Measurements from ENCODE around the gene SH3GL3.

DNA sequence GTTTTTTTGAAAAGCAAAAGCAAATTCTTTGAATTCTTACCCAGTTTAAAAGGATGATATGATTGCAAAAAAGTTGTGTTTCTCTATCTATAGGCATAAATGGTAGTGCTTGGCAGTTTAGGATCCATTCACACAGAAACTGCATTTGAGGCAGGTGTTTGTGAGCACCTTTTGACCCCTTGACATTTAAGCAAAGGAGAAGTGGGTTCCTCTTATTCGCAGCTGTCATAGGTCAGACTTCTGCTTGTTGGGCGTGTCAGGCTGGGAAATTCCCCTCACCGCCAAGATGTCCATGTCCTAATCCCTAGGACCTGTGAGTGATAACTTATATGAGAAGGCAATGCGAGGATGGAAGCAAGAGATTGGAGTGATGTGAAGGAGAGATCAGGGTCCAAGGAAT is 67.4 kb downstream of the SH3GL3 start:
- TF ChIP-seq, protein P1, sequence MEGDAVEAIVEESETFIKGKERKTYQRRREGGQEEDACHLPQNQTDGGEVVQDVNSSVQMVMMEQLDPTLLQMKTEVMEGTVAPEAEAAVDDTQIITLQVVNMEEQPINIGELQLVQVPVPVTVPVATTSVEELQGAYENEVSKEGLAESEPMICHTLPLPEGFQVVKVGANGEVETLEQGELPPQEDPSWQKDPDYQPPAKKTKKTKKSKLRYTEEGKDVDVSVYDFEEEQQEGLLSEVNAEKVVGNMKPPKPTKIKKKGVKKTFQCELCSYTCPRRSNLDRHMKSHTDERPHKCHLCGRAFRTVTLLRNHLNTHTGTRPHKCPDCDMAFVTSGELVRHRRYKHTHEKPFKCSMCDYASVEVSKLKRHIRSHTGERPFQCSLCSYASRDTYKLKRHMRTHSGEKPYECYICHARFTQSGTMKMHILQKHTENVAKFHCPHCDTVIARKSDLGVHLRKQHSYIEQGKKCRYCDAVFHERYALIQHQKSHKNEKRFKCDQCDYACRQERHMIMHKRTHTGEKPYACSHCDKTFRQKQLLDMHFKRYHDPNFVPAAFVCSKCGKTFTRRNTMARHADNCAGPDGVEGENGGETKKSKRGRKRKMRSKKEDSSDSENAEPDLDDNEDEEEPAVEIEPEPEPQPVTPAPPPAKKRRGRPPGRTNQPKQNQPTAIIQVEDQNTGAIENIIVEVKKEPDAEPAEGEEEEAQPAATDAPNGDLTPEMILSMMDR (IDR thresholded peaks at IDR 0.05): no peak
- no peak for TF ChIP-seq ZFX (IDR thresholded peaks at IDR 0.05; ENCODE audit: borderline replicate concordance)

All from 22Rv1 (cell line).